ENCODE results near the gene TMED9. TPM values are rescaled to one million over a fixed set of nuclear protein-coding genes. Genes with fewer than 3 reads are reported as not detected.

Gene TMED9
- total RNA-seq, 1 experiment from 2014 or later = 156 TPM

GRCh38 chr5:177601126-177601525, 9.1 kb downstream of the TMED9 start:
- no peak overlapping the region for H3K9ac ChIP-seq (ENCODE audit: extremely low read depth, insufficient read length, low read length)
- no peak overlapping the region for H2AK5ac ChIP-seq (ENCODE audit: insufficient read length, low read length)
- no peak overlapping the region for H3K18ac ChIP-seq (ENCODE audit: insufficient read length, low read depth, low read length)
- no peak overlapping the region for H4K8ac ChIP-seq (replicated peaks; ENCODE audit: insufficient read length, low read depth, low read length)
- H2BK12ac ChIP-seq (ENCODE audit: insufficient read length, low read depth, low read length) = no peak overlapping the region
- H3K27me3 ChIP-seq (ENCODE audit: insufficient read depth, low read length) = no peaks in the 10 kb centered on the region
- no peak overlapping the region for H2BK5ac ChIP-seq (ENCODE audit: insufficient read length, low read length)
- Mint-ChIP-seq H3K9me3 (no peaks in the 10 kb centered on the region; a peak in 1 of 5 replicates), H3K36me3 (ENCODE audit: insufficient read depth in 1 of 3, low read depth in 3 of 3) (peaks cover 8 to 30% (median 19%) of the 10 kb centered on the region in 3 experiments), H3K27ac (no peak overlapping the region; a peak in 1 of 7 replicates), H3K4me1 (peaks cover 11 to 16% of the 10 kb centered on the region in 2 experiments), H3K4me3 (peak overlapping the region; percentile 83 to 96), H3K27me3 (ENCODE audit: low read depth) (peaks cover 11% of the 10 kb centered on the region)
- no peak overlapping the region for H3K14ac ChIP-seq (ENCODE audit: insufficient read depth, low read length)
- no peaks in the 10 kb centered on the region for H3K79me2 ChIP-seq (ENCODE audit: insufficient read depth, low read length)
- H3K9me3 ChIP-seq (ENCODE audit: control insufficient read depth, low read depth, low read length) = no peaks in the 10 kb centered on the region
- no peak overlapping the region for H4K91ac ChIP-seq (ENCODE audit: insufficient read length, low read depth, low read length)
- H2BK15ac ChIP-seq (ENCODE audit: low read depth, low read length) = no peak overlapping the region
- H3K23ac ChIP-seq (ENCODE audit: insufficient read length, low read depth, low read length) = no peak overlapping the region
- H3K4me1 ChIP-seq (ENCODE audit: insufficient read depth, low read length) = peaks cover 3% of the 10 kb centered on the region; the same call in 1 of the 2 replicates
- no peaks in the 10 kb centered on the region for H4K20me1 ChIP-seq (ENCODE audit: control insufficient read depth, insufficient read depth, insufficient read length)
- H4K5ac ChIP-seq (ENCODE audit: insufficient read length, low read depth, low read length) = no peak overlapping the region
- H3T11ph ChIP-seq (ENCODE audit: low read length) = no peak overlapping the region
- no CpG with 5 or more reads among the region's 11 CpGs for WGBS (ENCODE audit: extremely low coverage, insufficient read length, low lambda C conversion rate)
- no peak overlapping the region for H2BK20ac ChIP-seq (ENCODE audit: low read depth, low read length, poor library complexity, severe bottlenecking)
- H3K23me2 ChIP-seq (ENCODE audit: insufficient read length, low read depth, low read length, poor library complexity, severe bottlenecking) = peaks cover 6% of the 10 kb centered on the region
- H3K4ac ChIP-seq (ENCODE audit: low read depth, low read length) = no peak overlapping the region
- no peak overlapping the region for H2AFZ ChIP-seq (ENCODE audit: low read length)
- no peaks in the 10 kb centered on the region for H3K79me1 ChIP-seq (ENCODE audit: insufficient read depth, low read depth, low read length, poor library complexity, severe bottlenecking)
- peak overlapping the region; percentile 95 for H3K4me2 ChIP-seq (ENCODE audit: insufficient read depth, insufficient read length, low read length)
- TF ChIP-seq, protein P1, sequence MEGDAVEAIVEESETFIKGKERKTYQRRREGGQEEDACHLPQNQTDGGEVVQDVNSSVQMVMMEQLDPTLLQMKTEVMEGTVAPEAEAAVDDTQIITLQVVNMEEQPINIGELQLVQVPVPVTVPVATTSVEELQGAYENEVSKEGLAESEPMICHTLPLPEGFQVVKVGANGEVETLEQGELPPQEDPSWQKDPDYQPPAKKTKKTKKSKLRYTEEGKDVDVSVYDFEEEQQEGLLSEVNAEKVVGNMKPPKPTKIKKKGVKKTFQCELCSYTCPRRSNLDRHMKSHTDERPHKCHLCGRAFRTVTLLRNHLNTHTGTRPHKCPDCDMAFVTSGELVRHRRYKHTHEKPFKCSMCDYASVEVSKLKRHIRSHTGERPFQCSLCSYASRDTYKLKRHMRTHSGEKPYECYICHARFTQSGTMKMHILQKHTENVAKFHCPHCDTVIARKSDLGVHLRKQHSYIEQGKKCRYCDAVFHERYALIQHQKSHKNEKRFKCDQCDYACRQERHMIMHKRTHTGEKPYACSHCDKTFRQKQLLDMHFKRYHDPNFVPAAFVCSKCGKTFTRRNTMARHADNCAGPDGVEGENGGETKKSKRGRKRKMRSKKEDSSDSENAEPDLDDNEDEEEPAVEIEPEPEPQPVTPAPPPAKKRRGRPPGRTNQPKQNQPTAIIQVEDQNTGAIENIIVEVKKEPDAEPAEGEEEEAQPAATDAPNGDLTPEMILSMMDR (conservative IDR thresholded peaks at IDR 0.05) = no peak
- no peak overlapping the region for H3K27ac ChIP-seq (ENCODE audit: insufficient read length, low read depth, low read length)
- no peak overlapping the region for H2BK120ac ChIP-seq (ENCODE audit: low read depth, low read length, poor library complexity, severe bottlenecking)
- no peak for DNase-seq
- H3K56ac ChIP-seq (ENCODE audit: insufficient read length, low read depth, low read length) = no peak overlapping the region
